Measurements from ENCODE around the gene MAJIN. TPM values are rescaled to one million over a fixed set of nuclear protein-coding genes. Genes with fewer than 3 reads are reported as not detected.

Gene MAJIN
- total and polyA plus RNA-seq, 10 of the 15 experiments (the other 5 are each of a cell fraction or from before 2014, with no cell fraction given), result 0.10 TPM; not detected in 9

GRCh38 chr11:64911142-64911541, 60.8 kb downstream of the MAJIN start (continued):
- TF ChIP-seq SUPT20H (IDR thresholded peaks at IDR 0.05; ENCODE audit: borderline replicate concordance, control insufficient read depth, low read depth, low read length) (no peak), HSF1 (IDR thresholded peaks at IDR 0.05; ENCODE audit: low read depth, low read length) (no peak), RB1 (IDR thresholded peaks at IDR 0.05; ENCODE audit: borderline replicate concordance) (no peak), PAX5 (IDR thresholded peaks at IDR 0.05; ENCODE audit: borderline replicate concordance, low read depth, low read length) (no peak), FOS (IDR thresholded peaks at IDR 0.05; ENCODE audit: borderline replicate concordance, extremely low read depth, insufficient read length) (no peak)

- H3K27ac ChIP-seq (ENCODE audit: control insufficient read depth, insufficient read depth), result no peak overlapping the region
- H3K36me3 ChIP-seq (ENCODE audit: control insufficient read depth in 2 of 2, insufficient read depth in 2 of 2, low read length in 1 of 2), result peaks cover 0 to 7% of the 10 kb centered on the region in 2 experiments; a peak in 3 of 4 replicates
- ChIA-PET CTCF (interaction anchor here (1.6 kb wide), 1 partner anchor 63 kb away, joined by 4 read pairs; no protein-coding TSS in a partner anchor), POLR2A (interaction anchor here (0.5 kb wide), 1 partner anchor 169 kb away, joined by 4 read pairs; no protein-coding TSS in a partner anchor), SMC1A (ENCODE audit: uncharacterized antibody, unreplicated experiment) (no interaction called here), RAD21 (ENCODE audit: unreplicated experiment) (no interaction called here)
- TF ChIP-seq ATF3 (IDR thresholded peaks at IDR 0.05; ENCODE audit: borderline replicate concordance, extremely low read depth, low read depth, low read length), result no peak
- TF ChIP-seq TAF1 (IDR thresholded peaks at IDR 0.05; ENCODE audit: borderline replicate concordance, low read depth, low read length), result no peak
- no peak for TF ChIP-seq CHD1 (IDR thresholded peaks at IDR 0.05; ENCODE audit: low read depth, low read length)
- no peak for TF ChIP-seq BHLHE40 (IDR thresholded peaks at IDR 0.05; ENCODE audit: borderline replicate concordance in 1 of 2, low read depth in 2 of 2, low read length in 1 of 2)
- no peak for TF ChIP-seq BCL11A (IDR thresholded peaks at IDR 0.05; ENCODE audit: low read depth, low read length)
- no peak for TF ChIP-seq E2F4 (IDR thresholded peaks at IDR 0.05; ENCODE audit: low read depth, low read length)
- no peak for TF ChIP-seq IKZF1 (conservative IDR thresholded peaks at IDR 0.05)
- TF ChIP-seq MXI1 (IDR thresholded peaks at IDR 0.05; ENCODE audit: low read depth, low read length), result no peak
- TF ChIP-seq HDGF (IDR thresholded peaks at IDR 0.05), result no peak
- TF ChIP-seq PML (IDR thresholded peaks at IDR 0.05; ENCODE audit: low read length), result no peak
- TF ChIP-seq YY1 (IDR thresholded peaks at IDR 0.05; ENCODE audit: low read depth, low read length), result no peak
- TF ChIP-seq ZNF24 (IDR thresholded peaks at IDR 0.05), result no peak
- TF ChIP-seq CBX3 (IDR thresholded peaks at IDR 0.05; ENCODE audit: borderline replicate concordance, low read depth), result no peak
- TF ChIP-seq HDAC6 (IDR thresholded peaks at IDR 0.05; ENCODE audit: unreplicated experiment), result no peak
- TF ChIP-seq MAX (IDR thresholded peaks at IDR 0.05; ENCODE audit: low read depth, low read length), result no peak
- no peak for TF ChIP-seq JUNB (IDR thresholded peaks at IDR 0.05)
- intact Hi-C loops (cut with micrococcal nuclease; ENCODE audit: unreplicated experiment) (no loop called here), in situ Hi-C loops (cut with MboI) (no loop called here)
- no peak for ATAC-seq
- H2AFZ ChIP-seq (ENCODE audit: control insufficient read depth, low read depth, low read length), result no peak overlapping the region
- H3K79me2 ChIP-seq (ENCODE audit: control insufficient read depth, insufficient read depth, low read length), result no peaks in the 10 kb centered on the region; the same call in 1 of the 2 replicates
- no peak for DNase-seq (ENCODE audit: low read depth, low spot score)
- H3K27me3 ChIP-seq (replicated peaks in 1 of 2; ENCODE audit: control insufficient read depth in 2 of 2, insufficient read depth in 2 of 2, low read length in 1 of 2), result no peaks in the 10 kb centered on the region
- FAIRE-seq, result no peak
- no TSS peak for BruUV-seq (replicated peaks)
- H3K9me3 ChIP-seq (replicated peaks; ENCODE audit: control insufficient read depth, insufficient read depth, low read length), result no peaks in the 10 kb centered on the region
- H3K4me3 ChIP-seq, result no peak overlapping the region
- H3K4me2 ChIP-seq (ENCODE audit: control insufficient read depth, insufficient read depth), result no peak overlapping the region
- no peak overlapping the region for H3K9ac ChIP-seq (ENCODE audit: control insufficient read depth, insufficient read depth, low read length)
- WGBS (ENCODE audit: insufficient coverage, insufficient replicate concordance, low lambda C conversion rate, missing lambda C conversion rate), result 90% methylated on average over 24 of the region's 27 CpGs
- no peaks in the 10 kb centered on the region for H4K20me1 ChIP-seq (ENCODE audit: control insufficient read depth, insufficient read depth)
- H3K4me1 ChIP-seq (ENCODE audit: control insufficient read depth, insufficient read depth, low read length), result no peaks in the 10 kb centered on the region; the same call in 1 of the 2 replicates
Measured at GRCh38 chr11:64910451-64911093, 61.3 kb downstream of the MAJIN start.
